ENCODE results near the gene MLEC.

MLEC gene, protein sequence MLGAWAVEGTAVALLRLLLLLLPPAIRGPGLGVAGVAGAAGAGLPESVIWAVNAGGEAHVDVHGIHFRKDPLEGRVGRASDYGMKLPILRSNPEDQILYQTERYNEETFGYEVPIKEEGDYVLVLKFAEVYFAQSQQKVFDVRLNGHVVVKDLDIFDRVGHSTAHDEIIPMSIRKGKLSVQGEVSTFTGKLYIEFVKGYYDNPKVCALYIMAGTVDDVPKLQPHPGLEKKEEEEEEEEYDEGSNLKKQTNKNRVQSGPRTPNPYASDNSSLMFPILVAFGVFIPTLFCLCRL

DNA sequence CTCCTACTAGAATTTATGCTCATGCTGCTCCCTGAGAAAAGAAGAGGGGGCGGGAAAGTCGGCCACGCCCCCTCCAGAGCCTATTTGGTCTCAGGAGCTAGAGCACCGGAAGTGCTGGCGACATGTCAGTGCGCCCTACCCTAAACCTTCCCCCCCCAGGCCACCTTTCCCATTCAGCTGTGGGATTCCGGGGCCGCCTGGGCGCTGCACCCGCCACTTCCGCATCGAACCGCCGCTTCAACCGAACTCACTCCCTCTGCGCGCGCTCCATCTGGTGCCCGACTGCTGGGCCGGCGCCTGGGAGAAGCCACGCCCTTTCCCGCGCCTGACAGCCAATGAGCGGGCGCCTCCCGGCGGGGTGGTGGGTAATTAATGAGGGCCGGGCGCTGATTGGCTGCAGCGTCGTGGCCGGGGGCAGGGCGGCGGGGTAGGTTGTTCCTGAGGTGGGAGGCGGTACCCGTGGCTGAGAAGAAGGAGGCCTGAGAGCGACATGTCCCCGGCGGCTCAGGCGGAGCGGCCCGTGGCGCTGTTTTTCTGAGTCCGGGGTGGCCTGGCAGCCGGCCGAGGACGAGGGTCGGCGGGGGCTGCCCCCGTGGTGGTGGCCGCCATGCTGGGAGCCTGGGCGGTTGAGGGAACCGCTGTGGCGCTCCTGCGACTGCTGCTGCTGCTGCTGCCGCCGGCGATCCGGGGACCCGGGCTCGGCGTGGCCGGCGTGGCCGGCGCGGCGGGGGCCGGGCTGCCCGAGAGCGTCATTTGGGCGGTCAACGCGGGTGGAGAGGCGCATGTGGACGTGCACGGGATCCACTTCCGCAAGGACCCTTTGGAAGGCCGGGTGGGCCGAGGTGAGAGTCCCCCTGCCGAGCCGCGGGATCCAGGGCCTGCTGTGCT, at the start of gene MLEC:
TSS of gene MLEC (plus strand) at position 460 of the 888 bp plus-strand sequence. CDS start at position 608, 148 bp downstream.
- peak; percentile 99 for DNase-seq

DNA sequence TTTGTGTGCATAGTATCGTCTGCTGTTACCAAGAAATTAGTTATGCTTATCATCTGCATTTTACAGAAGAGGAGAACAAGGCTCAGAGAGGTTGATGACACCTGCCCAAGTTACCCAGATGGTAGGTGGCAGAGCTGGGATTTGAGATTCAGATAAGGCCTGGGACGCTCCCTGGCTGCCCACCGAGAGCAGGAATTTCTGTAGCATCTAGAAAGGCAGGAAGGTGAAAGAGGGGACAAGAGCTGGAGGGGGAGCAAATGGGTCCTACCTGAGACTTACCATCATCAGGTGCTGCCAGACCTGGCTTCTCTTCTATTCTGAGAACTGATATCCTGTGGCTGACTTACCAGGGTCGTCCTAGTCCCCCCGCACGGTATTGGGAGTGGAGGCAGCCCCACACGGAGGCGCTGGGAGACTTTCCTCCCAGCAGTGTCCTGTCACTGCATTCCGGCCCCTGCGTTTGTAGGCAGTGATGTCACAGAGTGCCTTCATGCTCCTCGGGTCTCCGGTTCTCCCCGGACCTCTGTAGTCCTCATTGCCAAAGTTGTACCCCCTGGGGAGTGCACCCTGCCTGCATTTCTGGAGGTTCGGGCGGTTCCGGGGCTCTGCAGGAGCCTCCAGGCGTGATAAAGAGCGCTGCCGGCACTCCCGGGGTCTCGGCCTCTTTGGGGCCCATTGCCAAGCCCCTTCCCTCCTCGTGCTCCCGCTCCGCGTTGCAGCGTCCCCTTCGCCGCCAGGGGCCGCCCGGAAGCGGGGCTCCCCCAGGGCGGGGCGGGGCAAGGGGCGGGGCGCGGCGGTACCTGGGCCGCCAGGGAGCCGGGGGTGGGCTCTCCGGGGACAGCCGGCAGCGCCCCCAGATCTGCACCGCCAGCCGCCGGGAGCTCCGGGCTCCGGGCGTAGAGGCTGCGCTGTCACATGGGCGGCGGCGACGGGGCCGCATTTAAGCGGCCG, 46.9 kb upstream of the MLEC start, which contains the start of gene CABP1:
TSS of gene CABP1 (plus strand) at position 856 of the 951 bp plus-strand sequence. CDS start at position 916, 60 bp downstream.
- peak; percentile 80 for DNase-seq

DNA sequence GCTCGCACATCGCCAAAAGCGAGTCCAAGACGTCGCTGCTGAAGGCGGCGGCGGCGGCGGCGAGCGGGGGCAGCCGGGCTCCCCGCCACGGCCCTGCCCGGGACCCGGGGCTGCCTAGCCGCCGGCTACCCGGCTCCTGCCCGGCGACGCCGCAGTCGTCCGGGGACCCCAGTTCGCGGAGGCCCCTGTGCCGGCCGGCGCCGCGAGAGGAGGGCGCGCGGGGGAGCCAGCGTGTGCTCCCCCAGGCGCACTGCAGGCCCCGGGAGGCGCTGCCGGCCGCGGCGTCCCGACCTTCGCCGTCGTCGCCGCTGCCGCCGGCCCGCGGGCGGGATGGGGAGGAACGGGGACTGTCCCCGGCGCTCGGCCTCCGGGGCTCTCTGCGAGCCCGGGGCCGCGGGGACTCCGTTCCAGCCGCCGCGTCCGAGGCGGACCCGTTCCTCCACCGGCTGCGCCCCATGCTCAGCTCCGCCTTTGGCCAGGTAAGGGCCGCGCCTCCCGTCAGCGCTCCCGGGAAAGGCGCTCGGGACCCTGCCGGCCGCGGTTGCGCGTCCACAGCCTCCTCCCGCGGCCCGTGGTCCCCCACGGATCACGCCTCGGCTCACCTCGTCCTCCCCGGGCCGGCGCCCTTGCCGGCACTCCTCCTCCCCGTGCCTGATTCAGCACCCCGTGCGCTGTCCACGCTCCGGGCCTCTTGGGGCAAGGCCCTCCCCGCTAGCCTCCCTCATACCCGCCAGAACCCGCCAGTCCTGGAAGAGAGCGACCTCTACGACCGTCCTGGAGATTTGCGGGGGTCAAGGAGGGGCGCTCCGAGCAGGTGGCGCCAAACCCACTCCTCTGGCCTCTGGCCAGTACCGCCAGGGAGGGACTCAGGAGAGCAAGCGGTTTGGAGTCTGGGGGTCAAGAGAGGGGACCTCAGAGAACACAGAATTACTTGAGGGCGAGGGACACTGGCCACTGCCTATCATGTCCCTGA, 45.8 kb upstream of the MLEC start:
- peak; percentile 59 for DNase-seq

GRCh38 chr12:120642121-120642520, 44.8 kb upstream of the MLEC start:
- DNase-seq, result no peak

DNA sequence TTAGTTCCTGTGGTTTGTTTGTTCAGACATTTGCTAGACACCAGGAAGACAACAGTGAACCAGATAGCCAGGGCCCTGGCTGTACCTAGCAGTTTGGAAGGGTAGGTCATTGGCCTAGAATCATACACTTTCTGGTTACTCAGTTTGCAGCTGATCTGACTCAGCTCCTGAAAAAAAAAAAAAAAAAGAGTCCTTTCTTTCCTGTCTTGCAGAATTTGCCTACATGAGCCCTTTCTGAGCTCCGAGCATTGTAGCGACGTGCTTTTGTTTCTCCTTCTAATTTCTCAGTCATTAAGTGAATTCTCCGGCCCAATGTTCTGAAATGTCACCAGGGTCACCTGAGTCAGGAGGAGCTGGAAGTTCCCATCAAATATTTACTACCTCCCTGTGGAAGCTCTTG, 44.1 kb upstream of the MLEC start:
- DNase-seq, result no peak

GRCh38 chr12:120643574-120643973, 43.4 kb upstream of the MLEC start:
- no peak for DNase-seq

DNA sequence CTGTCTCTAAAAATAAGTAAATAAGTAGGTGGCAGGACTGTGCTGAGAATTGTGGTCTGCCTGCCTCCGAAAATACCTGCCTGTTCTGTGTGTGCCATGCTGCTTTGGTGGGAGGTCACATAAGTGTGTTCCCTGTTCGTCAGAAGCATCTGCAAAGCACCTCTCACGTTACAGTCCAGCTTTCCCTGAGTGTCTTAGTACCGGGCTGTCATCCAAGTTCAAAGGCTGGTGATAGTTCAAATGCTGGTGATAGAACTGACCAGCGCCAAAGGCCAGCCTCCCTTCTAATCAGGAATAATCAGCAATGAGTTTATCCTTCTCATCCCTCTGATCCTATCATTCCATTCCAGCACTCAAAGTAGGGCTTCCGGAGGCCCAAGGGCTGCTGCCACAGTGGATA, 40.9 kb upstream of the MLEC start:
- no peak for DNase-seq

- DNase-seq, result no peak
These were observed 39.6 kb upstream of the MLEC start for GRCh38 chr12:120647375-120647755.

DNA sequence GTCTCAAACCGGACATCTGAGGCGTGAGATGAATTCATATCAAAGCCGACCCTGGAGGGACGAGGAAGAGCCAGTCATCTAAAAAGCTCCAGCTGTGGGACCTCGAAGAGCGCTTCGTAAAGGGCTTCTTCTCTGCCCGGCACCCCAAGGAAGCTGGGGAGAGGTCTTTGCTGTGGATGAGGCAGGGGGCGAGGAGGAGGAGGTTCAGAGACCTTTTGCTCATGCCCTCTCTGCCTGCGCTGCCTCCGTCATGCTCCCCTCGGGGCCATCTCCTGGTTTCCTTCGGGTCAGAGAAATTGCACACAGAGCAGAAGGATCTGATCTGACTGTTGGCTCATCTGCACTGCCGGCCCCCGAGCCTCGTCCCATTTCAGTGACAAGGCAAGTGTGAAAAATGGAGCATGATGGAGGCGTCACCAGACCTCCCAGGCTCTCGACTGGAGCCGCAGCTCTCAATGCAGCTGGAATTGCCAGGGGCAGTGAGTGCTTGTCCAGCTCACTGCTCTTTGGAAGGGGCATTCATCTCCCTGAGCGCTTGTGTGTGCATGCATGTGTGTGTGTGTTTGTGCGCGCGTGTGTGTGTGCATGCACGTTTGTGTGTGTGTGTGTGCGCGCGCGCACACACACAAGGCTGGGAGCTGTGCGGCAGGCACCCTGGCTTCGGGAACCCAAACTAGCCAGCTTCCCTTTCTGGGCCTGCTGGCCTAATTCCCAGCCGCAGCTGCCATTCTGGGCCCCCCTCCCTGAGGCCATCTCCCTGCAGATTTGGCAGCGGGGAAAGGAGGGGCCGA, 37.3 kb upstream of the MLEC start:
- DNase-seq, result no peak

DNA sequence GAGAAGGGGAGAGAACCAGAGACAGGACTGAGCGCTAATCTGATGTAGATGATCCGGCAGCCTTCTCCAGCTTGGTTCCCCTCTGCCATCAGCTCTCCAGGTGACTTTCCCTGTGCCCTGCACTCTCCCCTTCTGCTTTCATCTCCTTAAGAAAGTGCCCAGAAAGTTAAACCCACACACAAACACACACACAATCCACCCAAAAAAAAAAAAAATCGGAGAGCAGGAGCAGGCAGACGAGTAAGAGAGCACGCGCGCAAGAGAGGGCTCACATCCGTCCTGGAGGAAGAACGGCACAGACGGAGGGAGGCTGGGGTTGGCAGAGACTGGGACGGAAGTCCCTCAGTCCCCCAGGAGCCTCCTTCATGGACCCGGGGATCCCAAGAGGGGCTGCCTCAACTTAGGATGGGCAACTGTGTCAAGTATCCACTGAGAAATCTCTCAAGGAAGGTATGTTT, 36.7 kb upstream of the MLEC start:
- no peak for DNase-seq

GRCh38 chr12:120651821-120652220, 35.1 kb upstream of the MLEC start:
- DNase-seq, result no peak

- no peak for DNase-seq
These were observed 34.1 kb upstream of the MLEC start for GRCh38 chr12:120652656-120653435.

DNA sequence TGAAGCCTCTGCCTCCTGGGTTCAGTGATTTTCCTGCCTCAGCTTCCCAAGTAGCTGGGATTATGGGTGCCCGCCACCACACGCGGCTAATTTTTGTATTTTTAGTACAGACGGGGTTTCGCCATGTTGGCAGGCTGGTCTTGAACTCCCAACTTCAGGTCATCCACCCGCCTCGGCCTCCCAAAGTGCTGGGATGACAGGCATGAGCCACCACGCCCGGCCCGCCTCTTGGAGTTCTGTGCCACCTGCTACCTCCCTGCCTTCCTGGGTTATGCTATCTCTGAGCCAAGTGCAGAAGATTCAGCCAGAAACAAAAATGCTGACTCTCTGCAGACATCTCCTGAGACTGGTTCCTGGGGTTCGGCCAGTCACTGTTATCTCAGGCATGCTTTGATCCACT, 33.3 kb upstream of the MLEC start:
- no peak for DNase-seq

DNA sequence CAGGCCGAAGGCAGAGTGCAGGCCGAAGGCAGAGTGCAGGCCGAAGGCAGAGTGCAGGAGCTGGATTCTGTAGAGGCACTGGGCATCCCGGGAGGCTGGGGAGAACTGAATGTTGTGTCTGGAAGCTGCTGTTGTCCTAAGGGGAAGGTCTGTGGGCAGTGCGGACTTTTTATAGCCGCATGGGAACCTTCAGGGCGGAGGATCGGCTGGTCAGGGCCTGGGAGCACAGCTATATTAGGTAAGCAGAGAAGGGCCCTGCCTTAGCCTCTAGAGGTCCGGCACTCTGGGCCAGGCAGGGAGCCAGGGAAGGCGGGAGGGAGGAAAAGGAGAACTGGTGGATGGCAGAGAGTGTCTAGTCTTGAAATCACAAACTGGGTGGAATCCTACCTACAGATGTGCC, 32.3 kb upstream of the MLEC start:
- DNase-seq, result no peak

DNA sequence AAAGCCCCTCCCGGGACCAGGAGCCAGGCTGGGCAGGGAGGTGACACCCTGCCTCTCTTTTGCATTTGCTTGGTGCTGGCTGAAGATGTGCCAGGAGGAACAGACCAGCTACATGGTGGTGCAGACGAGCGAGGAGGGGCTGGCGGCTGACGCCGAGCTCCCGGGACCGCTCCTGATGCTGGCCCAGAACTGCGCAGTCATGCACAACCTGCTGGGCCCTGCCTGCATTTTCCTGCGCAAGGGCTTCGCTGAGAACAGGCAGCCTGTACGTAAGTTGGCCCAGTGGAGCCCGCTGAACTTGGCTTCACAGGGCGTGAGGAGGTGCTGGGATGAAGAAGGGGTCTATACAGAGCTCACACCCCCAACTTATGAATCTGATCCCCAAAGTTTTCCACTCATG, 30.9 kb upstream of the MLEC start:
- DNase-seq, result no peak

- no peak for DNase-seq
These were observed 28.4 kb upstream of the MLEC start for GRCh38 chr12:120658286-120659150.

GRCh38 chr12:120659151-120659525, 27.8 kb upstream of the MLEC start:
- DNase-seq, result no peak

- DNase-seq, result no peak
These were observed 25.5 kb upstream of the MLEC start for GRCh38 chr12:120661432-120661831.

DNA sequence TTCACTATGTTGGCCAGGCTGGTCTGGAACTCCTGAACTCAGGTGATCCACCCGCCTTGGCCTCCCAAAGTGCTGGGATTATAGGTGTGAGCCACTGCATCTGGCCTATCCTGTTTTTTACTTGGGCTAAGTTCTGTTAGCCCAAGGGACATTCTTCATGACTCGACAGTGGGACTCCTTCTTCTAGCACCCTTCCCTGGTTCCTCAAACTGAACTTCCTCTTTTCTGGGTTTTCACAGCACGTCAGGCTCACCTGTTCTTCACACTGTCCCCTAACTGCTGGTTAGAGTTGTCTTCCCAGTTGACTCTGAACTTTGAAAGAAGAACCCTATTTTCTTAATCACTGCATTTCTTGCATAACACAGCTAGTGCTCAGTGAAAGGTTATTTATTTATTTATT, 24.1 kb upstream of the MLEC start:
- no peak for DNase-seq

Data from activated naive CD4-positive, alpha-beta T cell treated with anti-CD3 and anti-CD28 coated beads, Interleukin-2, amount 50 U/mL, for 16 hours (primary cell).